Activated naive CD4-positive, alpha-beta T cell treated with anti-CD3 and anti-CD28 coated beads, Interleukin-2, amount 50 U/mL, for 72 hours (primary cell): ENCODE results near the gene ADGRB3. TPM values are rescaled to one million over a fixed set of nuclear protein-coding genes. Genes with fewer than 3 reads are reported as not detected.

Experiments
- ATAC-seq, 2 donors: fragments of 150-1000 bp; cut with Tn5 transposase; 2 replicates each; pipeline ENCODE4 v1.10.0; 2021; ENCODE audit warnings: mild to moderate bottlenecking in 2 of 2, moderate library complexity in 2 of 2
- DNase-seq, 2 donors: peaks; one replicate each; pipeline ENCODE4 v3.0.0; 2021 to 2022; ENCODE audit warnings: low spot score in 2 of 2
- H3K27ac Mint-ChIP-seq, 2 donors: one replicate each; pipeline ENCODE4 v1.8.0; 2022; ENCODE audit warnings: mild to moderate bottlenecking in 2 of 2, mixed read lengths in 2 of 2
- H3K36me3 Mint-ChIP-seq, 2 donors: one replicate each; pipeline ENCODE4 v1.8.0; 2022; ENCODE audit warnings: mixed read lengths in 2 of 2
- H3K9me3 Mint-ChIP-seq, 2 donors: one replicate each; pipeline ENCODE4 v1.8.0; 2022; ENCODE audit warnings: mixed read lengths in 2 of 2
- total RNA-seq, 2 donors: library from RNA; stranded (reverse); gene quantifications; one replicate each; pipeline ENCODE4 v1.2.3, GENCODE V29; 2022

ADGRB3 gene
- total RNA-seq, 2 donors from 2014 or later, result not detected

GRCh38 chr6:69185276-69185675 lies 550.2 kb downstream of the ADGRB3 start:
- ATAC-seq (no peak), DNase-seq (no peak)
- no peaks in the 10 kb centered on the region for H3K9me3 Mint-ChIP-seq
- no peaks in the 10 kb centered on the region for H3K36me3 Mint-ChIP-seq
- H3K27ac Mint-ChIP-seq, result no peak overlapping the region

- no peak for ATAC-seq
- Mint-ChIP-seq H3K36me3 (no peaks in the 10 kb centered on the region), H3K27ac (no peak overlapping the region), H3K9me3 (peaks cover 0 to 3% of the 10 kb centered on the region in 2 donors)
- no peak for DNase-seq
These were observed 567.7 kb downstream of the ADGRB3 start for GRCh38 chr6:69202768-69203167.

- ATAC-seq (no peak), DNase-seq (no peak)
- Mint-ChIP-seq H3K9me3 (peaks cover 3 to 4% of the 10 kb centered on the region in 2 donors), H3K36me3 (no peaks in the 10 kb centered on the region), H3K27ac (no peak overlapping the region)
These were observed 581.0 kb downstream of the ADGRB3 start for GRCh38 chr6:69216127-69216526.

GRCh38 chr6:69217343-69217742 lies 582.3 kb downstream of the ADGRB3 start:
- ATAC-seq (no peak), DNase-seq (no peak)
- no peak overlapping the region for H3K27ac Mint-ChIP-seq
- peaks cover 3 to 4% of the 10 kb centered on the region in 2 donors for H3K9me3 Mint-ChIP-seq
- no peaks in the 10 kb centered on the region for H3K36me3 Mint-ChIP-seq

- Mint-ChIP-seq H3K27ac (no peak overlapping the region), H3K9me3 (peaks cover 0 to 8% of the 10 kb centered on the region in 2 donors), H3K36me3 (no peaks in the 10 kb centered on the region)
- ATAC-seq, result no peak
- no peak for DNase-seq
These were observed 585.3 kb downstream of the ADGRB3 start for GRCh38 chr6:69220375-69220774.

GRCh38 chr6:69232008-69232407 lies 596.9 kb downstream of the ADGRB3 start:
- ATAC-seq, result no peak
- DNase-seq, result no peak
- H3K9me3 Mint-ChIP-seq, result peaks cover 0 to 9% of the 10 kb centered on the region in 2 donors
- peaks cover 0 to 7% of the 10 kb centered on the region in 2 donors for H3K36me3 Mint-ChIP-seq
- H3K27ac Mint-ChIP-seq, result no peak overlapping the region

GRCh38 chr6:69232496-69232895 lies 597.4 kb downstream of the ADGRB3 start:
- no peak for ATAC-seq
- H3K27ac Mint-ChIP-seq, result no peak overlapping the region
- no peak for DNase-seq
- H3K36me3 Mint-ChIP-seq, result peaks cover 0 to 7% of the 10 kb centered on the region in 2 donors
- peaks cover 0 to 9% of the 10 kb centered on the region in 2 donors for H3K9me3 Mint-ChIP-seq

GRCh38 chr6:69232911-69233448 lies 597.9 kb downstream of the ADGRB3 start:
- peaks cover 0 to 7% of the 10 kb centered on the region in 2 donors for H3K36me3 Mint-ChIP-seq
- peak in 1 of 2 donors; percentile 63 for ATAC-seq
- no peak overlapping the region for H3K27ac Mint-ChIP-seq
- DNase-seq, result peak in 1 of 2 donors; percentile 47
- peaks cover 0 to 9% of the 10 kb centered on the region in 2 donors for H3K9me3 Mint-ChIP-seq

GRCh38 chr6:69238067-69238466 lies 603.0 kb downstream of the ADGRB3 start:
- Mint-ChIP-seq H3K36me3 (peaks cover 0 to 2% of the 10 kb centered on the region in 2 donors), H3K9me3 (peaks cover 0 to 2% of the 10 kb centered on the region in 2 donors), H3K27ac (no peak overlapping the region)
- no peak for DNase-seq
- no peak for ATAC-seq

GRCh38 chr6:69246983-69247382 lies 611.9 kb downstream of the ADGRB3 start:
- Mint-ChIP-seq H3K27ac (no peak overlapping the region), H3K36me3 (no peaks in the 10 kb centered on the region), H3K9me3 (peaks cover 5 to 7% of the 10 kb centered on the region in 2 donors)
- DNase-seq (no peak), ATAC-seq (no peak)

- H3K27ac Mint-ChIP-seq, result no peak overlapping the region
- DNase-seq (no peak), ATAC-seq (no peak)
- H3K36me3 Mint-ChIP-seq, result peaks cover 0 to 6% of the 10 kb centered on the region in 2 donors
- H3K9me3 Mint-ChIP-seq, result peaks cover 0 to 10% of the 10 kb centered on the region in 2 donors
These were observed 625.9 kb downstream of the ADGRB3 start for GRCh38 chr6:69261010-69261409.

- Mint-ChIP-seq H3K27ac (no peak overlapping the region), H3K36me3 (no peaks in the 10 kb centered on the region), H3K9me3 (peaks cover 0 to under 1% of the 10 kb centered on the region in 2 donors)
- DNase-seq (no peak), ATAC-seq (no peak)
These were observed 628.2 kb downstream of the ADGRB3 start for GRCh38 chr6:69263297-69263696.

- DNase-seq (no peak), ATAC-seq (no peak)
- Mint-ChIP-seq H3K9me3 (no peaks in the 10 kb centered on the region), H3K27ac (no peak overlapping the region), H3K36me3 (no peaks in the 10 kb centered on the region)
These were observed 630.0 kb downstream of the ADGRB3 start for GRCh38 chr6:69265090-69265489.

GRCh38 chr6:69265706-69266105 lies 630.6 kb downstream of the ADGRB3 start:
- ATAC-seq (no peak), DNase-seq (no peak)
- Mint-ChIP-seq H3K9me3 (no peaks in the 10 kb centered on the region), H3K36me3 (no peaks in the 10 kb centered on the region), H3K27ac (no peak overlapping the region)

GRCh38 chr6:69276204-69276603 lies 641.1 kb downstream of the ADGRB3 start:
- Mint-ChIP-seq H3K27ac (no peak overlapping the region), H3K36me3 (no peaks in the 10 kb centered on the region), H3K9me3 (no peaks in the 10 kb centered on the region)
- DNase-seq, result no peak
- no peak for ATAC-seq

- H3K27ac Mint-ChIP-seq, result no peak overlapping the region
- ATAC-seq (no peak), DNase-seq (no peak)
- H3K36me3 Mint-ChIP-seq, result no peaks in the 10 kb centered on the region
- H3K9me3 Mint-ChIP-seq, result peaks cover 0 to 4% of the 10 kb centered on the region in 2 donors
These were observed 644.7 kb downstream of the ADGRB3 start for GRCh38 chr6:69279805-69280204.

GRCh38 chr6:69280858-69281257 lies 645.8 kb downstream of the ADGRB3 start:
- no peaks in the 10 kb centered on the region for H3K36me3 Mint-ChIP-seq
- no peak for ATAC-seq

GRCh38 chr6:69284176-69284730 lies 649.2 kb downstream of the ADGRB3 start:
- ATAC-seq (no peak), DNase-seq (no peak)
- Mint-ChIP-seq H3K9me3 (peaks cover 0 to 7% of the 10 kb centered on the region in 2 donors), H3K27ac (no peak overlapping the region), H3K36me3 (no peaks in the 10 kb centered on the region)

More at GRCh38 chr6:69280858-69281257, 645.8 kb downstream of the ADGRB3 start:
- peaks cover 0 to 7% of the 10 kb centered on the region in 2 donors for H3K9me3 Mint-ChIP-seq
- H3K27ac Mint-ChIP-seq, result no peak overlapping the region
- DNase-seq, result no peak
